ENCODE data around the gene CAMK1D.

DNA sequence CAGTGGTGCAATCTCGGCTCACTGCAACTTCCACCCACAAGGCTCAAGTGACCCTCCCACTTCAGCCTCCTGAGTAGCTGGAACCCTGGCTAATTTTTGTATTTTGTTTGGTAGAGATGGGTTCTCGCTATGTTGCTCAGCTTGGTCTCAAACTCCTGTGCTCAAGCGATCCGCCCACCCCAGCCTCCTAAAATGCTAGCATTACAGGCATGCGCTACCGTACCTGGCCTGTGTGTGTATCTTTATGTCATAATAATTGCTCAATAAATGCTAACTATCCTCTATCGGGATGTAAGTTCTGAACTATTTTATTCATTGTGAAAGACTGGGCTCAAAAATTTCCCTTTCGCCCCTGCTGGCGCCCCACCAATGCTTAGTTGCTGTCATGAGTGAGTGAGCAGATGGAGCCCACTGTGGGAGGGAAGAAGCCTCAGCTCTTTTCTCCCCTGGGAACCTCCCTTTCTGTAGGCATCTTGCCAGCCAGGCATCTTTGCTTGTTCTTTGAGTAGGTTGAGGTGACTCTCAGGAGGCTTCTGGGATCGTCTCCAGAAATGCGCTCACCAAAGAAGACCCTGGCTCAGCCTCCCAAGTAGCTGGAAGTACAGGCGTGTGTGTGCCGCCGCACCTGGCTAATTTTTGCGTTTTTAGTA is 38.3 kb downstream of the CAMK1D start:
- TF ChIP-seq POLR2A (IDR thresholded peaks at IDR 0.05) (no peak), CTCF (IDR thresholded peaks at IDR 0.05) (no peak)

Data from right lobe of liver (tissue), 4 donors.